IPS-NIHi11 (cell line): ENCODE results near the gene RHOT2.

ENCODE experiments used
- DNase-seq: peaks from one replicate; pipeline ENCODE4 v3.0.0; 2012; ENCODE audit warnings: mixed read lengths, low spot score

RHOT2 gene

DNA sequence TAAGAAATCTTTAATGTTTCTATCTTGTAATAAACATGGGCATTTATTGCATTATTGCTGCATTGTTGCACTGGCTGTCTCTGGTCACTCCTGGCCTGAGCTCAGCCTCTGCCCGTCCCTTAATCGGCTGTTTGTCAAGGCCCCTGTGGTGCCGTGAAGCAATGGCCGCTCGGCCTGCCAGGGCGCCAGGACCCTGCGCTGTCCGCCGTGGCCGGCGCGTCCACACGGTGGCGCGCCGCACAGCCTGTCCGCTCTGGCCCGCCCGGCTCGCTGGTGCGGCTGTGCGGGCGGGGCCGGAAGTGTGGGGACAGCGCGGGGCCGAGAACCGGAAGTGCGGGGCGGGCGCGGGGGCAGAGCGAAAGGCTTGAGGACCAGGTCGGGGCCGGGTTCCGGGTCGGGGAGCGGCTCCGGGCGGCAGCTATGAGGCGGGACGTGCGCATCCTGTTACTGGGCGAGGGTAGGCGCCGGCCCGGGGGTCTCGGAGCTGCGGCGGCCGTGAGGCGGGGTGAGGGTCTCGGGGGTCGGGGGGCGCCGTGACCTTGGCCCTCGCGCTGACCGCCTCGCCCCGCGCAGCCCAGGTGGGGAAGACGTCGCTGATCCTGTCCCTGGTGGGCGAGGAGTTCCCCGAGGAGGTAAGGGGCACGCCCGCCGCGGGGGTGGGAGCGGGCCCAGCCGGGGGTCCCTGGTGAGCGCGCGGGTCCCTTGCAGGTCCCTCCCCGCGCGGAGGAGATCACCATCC is at the start of gene RHOT2:
Gene RHOT2 (plus strand): TSS at position 353 of the 739 bp plus-strand sequence. CDS start 68 bp downstream, at position 421.
- peak; percentile 92 for DNase-seq

DNA sequence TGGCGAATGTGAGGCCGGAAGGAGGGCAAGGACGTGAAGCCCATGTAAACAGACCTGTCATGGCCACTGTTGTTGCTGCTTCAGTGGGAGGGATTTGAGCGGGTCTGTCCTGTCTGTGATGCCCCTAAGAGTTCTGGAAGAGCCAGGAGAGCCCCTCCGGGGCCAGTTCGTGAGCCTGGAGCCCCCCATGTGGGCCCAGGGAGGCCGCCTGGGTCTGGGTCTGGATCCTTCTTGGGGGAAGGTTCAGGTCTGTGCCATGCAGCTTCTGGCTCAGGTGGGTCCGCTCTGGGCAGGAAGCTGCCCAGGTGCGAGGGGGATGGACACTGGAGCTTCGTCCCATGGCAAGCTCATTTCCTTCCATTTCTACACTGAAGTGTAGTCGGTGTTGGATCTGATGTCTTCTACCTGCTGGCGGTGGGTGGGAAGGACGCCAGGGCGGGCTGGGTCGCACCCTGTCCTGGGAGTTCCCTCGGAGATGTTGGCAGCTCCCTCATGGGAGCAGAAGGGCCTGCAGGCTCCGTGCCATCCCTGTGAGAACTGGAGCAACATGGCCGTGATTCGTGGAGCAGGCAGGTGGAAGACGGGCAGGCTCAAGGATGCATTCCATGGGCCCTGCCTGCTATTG is 48.3 kb upstream of the RHOT2 start:
- DNase-seq, result no peak

DNA sequence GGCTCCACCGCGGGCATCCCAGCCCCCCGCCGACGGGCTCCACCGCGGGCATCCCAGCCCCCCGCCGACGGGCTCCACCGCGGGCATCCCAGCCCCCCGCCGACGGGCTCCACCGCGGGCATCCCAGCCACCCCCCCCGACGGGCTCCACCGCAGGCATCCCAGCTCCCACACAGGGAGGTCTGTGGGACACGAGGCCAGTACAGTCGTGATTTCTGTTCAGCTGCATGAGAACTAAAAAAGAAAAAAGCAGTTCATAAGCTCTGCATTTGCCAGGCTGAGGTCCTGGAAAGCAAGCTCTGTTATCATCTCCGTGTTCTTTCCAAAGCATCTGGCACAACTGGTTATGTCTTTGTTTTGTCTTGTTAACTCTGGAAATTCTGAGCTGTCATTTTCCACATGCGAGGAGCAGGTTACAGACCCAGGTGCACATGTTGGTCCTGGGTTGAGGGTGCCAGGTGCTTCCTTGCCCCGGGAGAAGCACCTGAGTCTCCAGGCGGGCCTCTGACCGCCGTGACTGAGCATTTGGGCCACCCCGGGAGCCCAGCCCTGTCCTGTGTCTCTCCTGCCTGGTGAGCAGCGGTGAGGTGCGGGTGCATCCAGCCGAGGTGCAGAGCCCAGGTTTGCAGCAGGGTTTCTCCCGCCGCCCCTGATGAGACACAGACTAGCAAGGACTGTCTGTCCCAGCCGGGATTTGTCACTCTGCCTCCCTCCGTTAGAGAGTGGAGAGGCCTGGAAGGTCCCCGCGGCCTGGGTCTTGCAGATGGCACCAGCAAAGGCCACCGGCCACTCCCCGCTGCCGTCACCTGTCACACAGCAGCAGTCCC is 47.0 kb upstream of the RHOT2 start:
- DNase-seq, result no peak

DNA sequence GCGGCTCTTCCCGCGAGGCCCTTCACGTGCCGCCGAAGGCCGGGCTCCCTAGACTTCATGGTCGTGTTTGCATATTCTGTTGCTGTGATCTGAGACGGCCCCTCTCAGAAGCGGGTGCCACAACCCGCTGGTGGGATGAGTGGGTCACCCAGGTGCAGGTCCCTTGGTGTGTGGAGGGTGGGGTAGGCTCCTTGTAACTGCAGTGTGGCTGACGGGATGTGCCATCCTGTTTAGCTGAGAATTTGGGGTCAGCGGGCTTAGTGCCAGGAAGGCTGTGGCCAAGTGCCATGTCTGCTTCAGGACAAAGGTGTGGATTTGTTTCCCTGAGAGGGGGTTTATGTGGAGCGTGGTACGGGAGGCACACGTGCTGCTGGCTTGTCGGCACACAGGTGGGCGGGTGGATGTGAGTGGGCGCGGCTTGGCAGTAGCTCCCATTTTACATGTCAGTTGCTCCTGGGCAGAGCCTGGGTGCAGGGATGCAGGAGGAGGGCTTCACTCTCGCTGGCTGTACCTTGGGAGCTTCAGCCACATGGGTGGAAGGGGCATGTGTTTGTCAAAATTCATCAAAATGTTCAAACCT is 46.3 kb upstream of the RHOT2 start:
- no peak for DNase-seq

DNA sequence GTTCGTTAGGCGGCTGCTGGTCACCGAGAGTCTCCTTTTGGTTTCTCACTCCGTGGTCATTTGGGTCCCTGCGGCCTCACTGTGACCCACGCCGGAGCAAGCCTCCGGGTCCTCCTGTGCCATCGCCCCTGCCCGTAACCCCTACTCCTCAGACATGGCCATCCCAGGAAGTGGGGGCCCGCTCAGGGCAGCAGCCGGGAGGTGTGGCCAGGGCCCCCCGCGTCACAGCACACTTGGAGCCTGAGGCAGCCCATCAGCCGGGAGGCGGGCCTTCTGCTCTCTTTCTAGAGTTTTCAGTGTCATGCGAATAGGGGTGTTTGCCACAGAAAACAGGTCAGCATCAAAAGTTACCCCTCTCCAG is 45.0 kb upstream of the RHOT2 start:
- no peak for DNase-seq

DNA sequence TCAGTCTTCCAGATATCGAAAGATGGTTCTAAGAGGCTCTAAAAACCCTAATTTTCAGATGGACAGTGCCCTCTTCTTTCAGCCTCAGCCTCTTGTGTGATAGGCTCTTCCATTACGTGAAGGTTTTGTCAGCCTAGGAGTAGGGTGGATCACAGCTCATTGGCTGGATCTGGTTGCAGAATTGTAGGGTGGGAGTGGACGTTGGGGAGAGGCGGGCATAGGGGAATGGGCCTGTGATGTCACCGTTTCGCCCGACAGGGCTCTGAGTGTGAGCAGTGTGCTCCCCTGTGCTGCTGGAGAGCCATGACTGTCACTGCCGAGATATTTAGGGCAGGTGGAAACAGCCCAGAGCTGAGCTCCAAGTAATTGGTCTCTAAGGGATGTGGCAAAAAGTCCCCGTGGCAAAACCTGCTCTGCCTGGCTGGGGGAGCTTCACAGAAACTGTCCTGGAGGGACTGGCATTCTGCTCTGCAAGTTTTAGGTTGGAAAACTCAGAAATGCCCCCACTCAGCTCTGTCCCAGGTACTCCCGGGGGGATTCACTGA is 43.3 kb upstream of the RHOT2 start:
- DNase-seq, result no peak

DNA sequence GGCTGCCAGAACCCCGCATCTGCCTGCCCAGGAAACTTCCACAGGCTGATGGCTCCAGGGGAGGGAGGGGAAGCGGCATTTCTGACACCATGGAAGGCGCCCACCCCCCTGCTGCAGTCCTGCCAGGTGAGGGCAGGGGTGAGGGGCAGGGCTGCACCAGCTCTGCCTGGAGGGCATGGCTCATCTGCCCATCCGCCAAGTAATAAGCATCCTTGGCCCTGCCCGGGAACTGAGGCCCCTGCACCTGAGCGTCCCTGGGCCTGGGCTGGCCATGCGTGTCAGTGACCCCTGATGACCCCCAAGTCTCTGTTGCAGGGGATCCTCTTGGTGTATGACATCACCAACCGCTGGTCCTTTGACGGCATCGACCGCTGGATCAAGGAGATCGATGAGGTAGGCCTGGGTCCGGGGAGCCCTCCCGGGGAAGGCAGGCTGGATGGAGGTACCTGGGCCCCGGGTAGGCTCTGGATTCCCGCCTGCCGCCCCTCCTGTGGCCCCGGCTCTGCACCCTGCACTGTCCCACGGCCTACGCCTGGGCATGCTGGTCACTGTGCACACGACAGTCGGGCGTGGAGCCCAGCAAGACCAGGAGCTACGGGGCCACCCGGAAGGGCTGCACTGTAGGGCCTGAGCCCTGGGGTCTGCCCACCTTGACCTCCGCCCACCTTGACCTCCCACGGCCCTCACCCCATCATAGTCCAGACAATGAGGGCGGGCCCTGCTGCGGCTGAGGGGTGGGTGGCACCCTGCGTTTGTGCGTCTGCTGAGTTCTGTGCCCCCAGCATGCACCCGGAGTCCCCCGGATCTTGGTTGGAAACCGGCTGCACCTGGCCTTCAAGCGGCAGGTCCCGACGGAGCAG is 42.6 kb upstream of the RHOT2 start:
- DNase-seq, result no peak

DNA sequence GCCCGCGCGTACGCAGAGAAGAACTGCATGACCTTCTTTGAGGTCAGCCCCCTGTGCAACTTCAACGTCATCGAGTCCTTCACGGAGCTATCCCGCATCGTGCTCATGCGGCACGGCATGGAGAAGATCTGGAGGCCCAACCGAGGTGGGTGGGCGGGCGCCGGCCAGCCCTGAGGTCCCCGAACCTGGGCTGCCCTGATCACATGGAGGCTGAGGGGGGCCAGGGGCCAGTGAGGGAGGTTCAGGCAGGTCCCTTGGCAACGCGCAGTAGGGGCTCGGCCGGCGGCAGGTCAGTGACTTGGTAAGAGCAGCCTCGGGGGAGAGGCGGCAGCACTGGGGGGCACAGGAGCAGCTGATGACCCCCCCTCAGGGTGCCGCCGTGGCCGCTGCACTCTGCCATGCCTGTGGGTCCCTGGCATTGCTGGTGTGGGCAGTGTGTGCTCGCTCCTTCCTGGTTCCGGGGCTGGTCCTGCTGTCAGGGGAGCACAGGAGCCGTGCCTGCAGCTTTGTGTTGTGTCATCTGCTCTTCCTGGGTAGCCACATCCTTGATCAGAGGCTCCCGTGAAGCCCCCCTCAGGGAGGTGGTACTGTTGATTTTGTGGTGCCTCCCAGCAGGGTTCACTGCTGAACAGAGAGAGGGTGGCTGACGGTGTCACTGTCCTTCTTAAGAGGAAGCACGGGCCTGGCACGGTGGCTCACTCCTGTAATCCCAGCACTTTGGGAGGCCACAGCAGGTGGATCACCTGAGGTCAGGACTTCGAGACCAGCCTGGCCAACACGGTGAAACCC is 41.8 kb upstream of the RHOT2 start:
- no peak for DNase-seq

DNA sequence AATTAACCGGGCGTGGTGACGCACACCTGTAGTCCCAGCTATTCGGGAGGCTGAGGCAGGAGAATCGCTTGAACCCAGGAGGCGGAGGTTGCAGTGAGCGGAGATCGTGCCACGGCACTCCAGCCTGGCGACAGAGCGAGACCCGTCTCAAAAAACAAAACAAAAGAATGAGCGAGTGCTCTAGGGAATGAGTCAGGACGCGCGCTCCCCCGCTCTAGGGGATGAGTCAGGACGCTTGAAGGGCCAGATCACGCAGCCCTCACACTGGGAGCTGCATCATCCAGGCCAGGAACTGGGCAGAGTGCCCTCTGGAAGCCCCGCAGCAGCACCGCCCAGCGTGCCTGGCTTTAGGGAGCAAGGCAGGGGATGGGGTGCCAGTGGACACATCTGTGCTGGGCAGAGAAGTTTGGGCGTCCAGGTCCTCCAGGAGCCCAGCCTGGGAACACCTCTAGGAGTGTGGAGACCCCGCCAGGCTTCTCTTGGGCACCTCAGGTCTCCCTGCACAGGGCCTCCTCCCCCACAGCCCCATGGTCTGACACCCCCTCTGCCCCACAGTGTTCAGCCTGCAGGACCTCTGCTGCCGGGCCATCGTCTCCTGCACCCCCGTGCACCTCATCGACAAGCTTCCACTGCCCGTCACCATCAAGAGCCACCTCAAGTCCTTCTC is 41.0 kb upstream of the RHOT2 start:
- no peak for DNase-seq

DNA sequence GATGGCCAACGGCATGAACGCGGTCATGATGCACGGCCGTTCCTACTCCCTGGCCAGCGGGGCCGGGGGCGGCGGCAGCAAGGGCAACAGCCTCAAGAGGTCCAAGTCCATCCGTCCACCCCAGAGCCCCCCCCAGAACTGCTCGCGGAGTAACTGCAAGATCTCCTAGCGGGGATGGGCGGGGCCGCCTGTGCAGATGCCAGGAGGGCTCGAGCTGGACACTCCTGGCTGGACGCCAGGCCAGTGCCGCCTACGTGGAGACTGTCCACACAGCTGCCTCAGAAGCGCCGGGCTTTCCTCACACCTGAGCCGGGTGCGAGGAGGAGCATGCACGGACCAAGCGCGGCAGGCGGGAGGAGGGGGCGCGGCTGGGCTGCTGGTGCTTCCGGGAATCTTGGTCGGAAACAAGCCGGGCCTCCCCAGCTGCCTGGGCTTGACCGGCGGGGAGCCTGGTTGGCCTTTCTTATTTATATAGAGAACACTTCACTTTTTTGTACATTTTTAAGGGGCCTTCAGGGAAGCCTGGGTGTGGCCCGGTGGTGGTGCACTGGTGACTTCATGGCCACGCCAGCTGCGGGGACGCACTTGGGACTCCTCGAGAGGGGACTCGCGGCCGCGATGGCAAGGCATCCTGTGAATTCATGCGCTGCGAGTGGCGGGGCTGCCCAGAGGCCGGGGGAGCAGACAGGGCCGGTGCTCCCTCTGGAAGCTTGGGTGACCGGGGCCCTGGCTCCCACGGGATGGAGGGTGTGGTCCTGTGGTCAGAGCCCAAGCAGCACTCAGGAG is 40.3 kb upstream of the RHOT2 start:
- DNase-seq, result no peak

DNA sequence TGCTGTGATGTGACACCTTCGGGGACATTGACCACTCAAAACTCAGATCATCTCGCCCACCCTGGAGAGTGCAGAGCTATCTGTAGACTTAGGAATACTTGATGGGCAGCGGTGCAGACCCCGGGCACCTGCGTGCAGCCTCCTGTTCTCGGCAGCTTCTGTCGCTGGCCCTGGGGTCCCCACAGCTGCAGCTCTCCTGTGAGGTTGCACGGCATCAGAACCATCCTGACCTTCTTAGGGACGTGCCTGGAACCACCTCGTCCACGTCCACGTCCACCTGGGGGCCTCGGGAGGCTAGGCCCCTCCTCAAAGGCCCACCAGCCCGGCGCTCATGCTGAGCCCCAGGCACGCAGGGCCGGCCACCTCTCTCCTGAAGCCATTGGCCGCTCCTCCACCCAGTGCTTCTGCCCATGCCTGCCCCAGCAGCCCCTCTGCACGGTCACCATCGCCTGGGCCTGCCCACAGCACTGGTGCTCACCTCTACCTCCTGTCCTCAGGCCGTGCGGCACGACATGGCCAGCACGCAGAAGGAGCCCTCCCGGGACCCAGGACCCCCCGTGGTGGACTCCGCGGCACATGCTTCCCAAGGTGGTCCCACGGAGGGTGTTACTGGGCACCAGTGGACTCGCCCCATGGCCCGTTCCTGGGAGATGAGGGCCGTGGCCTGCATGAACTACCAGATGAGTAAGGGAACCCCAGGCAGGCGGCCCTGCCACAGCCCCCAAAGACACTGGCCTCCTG is 39.4 kb upstream of the RHOT2 start:
- DNase-seq, result no peak

DNA sequence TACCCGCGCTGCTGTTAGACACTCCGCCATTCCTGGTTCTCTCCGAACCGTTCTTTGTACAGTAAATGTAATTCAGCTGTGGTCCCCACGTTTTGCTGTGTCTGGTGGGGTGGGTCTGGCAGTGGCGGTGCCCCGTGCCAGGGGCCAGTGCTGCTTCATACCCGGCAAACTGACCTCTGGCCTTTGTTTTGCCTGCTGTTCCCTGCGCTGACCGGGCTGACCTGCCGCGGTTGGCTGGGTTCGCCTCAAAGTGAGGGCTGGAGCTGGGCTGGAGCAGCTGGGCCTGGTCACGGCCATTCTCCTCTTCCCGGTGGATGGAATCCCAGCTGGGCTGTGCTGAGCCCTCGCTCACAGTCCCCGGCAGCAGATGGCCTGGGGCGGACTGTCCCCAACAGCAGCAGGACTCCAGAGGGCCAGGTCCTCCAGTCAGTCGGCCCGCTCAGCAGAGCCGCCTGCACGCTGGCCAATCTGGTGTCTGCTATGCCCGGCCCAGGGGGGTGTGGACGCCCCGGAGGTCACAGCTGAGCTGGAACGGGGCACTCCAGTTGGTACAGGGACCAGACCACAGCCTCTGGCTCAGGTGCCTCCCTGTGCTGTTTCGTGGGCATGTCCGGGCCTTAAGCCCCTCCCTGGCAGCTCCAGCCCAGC is 38.6 kb upstream of the RHOT2 start:
- peak; percentile 67 for DNase-seq

DNA sequence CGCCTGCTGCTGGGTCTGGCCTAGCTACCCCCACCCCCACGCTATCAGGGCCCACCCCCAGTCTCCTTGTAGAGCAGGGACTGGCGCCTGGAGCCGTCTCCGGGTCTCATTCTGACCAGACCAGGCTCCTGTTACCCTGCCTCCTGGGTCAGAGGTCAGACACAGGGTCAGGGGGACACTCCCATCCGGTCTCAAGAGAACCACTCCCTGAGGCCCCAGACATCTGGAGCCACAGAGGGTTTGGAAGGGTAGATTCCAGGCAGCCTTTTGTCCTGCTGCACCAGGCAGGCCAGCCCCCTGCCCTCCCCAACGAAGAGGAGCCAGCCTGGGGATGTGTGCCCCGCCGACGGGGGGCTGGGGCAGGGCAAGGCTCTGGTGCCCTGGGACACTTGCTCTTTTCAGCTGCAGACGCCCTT is 38.1 kb upstream of the RHOT2 start:
- no peak for DNase-seq

DNA sequence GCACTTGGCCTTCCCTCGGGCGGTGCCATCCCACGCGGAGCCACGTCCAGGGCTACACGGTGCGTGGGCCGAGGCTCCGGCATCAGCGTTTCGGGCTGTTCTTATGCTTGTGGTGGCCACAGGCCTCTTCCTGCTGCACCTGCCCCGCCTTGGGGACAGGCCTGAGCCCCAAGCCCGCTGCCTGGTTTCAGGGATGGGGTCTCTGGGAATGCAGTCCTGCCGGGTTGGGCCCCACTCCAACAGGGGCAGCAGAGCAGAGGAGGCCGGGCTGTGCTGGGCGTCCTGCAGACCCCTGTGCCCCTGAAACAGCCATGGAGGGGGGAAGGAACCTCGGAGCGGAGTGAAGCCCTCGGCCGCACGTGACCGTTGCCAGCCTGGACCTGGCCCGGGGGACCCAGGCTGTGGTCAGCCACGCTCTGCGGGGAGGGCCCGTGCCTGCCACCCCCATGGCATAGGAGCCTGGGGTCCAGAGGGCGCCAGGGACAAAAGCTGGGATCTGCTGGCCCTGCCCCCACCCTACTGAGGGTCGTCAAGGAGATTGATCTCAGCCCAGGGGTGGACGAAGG is 37.6 kb upstream of the RHOT2 start:
- peak; percentile 25 for DNase-seq

DNA sequence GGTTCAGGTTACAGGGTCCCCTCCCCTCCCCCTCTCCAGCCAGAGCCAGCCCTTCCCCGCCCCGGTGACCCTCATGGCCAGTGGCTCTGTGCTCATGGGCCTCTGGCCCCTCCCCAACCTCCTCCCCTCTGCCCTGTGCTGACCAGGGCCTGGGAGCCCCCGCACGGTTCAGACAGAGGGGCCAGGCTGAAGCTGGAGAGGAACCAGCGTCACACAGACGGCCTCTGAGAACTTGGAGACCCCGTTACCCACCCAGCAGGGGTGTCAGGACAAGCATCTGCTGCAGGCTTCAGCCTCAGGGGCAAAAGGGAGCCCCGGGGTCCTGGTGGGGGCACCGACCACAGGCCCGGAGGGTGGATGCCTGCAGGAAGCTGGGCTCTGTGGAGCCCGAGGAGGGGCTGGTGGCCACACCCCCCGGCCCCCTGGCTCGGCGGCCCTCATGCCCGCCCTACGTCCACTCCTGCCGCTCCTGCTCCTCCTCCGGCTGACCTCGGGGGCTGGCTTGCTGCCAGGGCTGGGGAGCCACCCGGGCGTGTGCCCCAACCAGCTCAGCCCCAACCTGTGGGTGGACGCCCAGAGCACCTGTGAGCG is 37.0 kb upstream of the RHOT2 start, which contains the start of gene WFIKKN1:
Gene WFIKKN1 (plus strand): TSS at position 171 of the 591 bp plus-strand sequence. CDS start 269 bp downstream, at position 440.
- peak; percentile 82 for DNase-seq

DNA sequence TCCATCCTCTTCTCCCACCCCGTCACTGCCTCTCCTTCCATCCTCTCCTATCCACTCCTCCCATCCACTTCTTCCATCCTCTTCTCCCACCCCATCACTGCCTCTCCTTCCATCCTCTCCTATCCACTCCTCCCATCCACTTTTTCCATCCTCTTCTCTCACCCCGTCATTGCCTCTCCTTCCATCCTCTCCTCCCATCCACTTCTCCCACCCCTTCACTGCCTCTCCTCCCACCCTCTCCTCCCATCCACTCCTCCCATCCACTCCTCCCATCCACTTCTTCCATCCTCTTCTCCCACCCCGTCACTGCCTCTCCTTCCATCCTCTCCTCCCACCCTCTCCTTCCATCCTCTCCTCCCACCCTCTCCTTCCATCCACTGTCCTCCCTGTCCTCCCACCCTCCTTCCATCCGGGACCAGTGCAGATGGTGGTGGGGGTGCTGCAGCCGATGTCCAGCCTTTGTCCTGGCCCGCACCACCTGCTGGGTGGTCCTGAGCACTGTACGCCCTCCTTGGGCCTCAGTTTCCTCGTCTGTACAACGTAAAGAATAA is 36.0 kb upstream of the RHOT2 start:
- no peak for DNase-seq
